ENCODE results near the gene PSG7.
"Not testable (repeated sequence)": the region's sequence is repeated elsewhere in the genome, so short reads cannot be mapped to it uniquely, and the experiment has no call there.

DNA sequence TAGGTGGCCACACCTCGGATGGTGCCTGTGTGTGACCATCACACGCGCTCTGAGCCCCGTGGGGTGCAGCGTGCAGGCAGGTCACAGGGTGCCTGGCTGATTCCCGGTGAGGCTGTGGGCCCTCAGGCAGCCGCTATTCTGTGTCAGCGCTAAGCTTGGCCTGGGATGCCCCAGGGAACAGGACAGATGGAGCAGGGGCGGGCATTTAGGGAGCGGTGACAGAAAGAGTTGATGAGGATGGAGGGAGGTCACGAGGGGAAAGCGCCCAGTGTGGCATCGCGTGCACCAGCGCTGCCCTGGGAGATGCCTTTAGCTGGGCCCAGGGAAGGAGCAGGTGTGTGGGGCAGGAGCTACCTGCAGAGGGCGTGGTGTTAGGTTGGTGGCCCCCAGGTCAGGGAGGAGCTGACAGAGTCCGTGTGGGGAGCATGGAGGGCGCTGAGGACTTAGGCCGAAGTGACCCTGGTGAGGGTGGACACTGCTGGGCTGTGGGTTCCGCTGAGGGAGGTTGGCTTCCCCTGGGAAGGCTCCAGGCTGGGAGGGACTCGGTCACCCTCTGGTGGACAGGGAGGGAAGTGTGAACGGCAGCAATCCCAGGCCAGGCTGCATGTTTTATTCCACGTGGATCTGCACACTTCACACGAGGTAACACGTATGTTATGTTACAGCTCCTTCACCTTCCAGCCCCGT, 17.8 kb downstream of the PSG7 start:
- TF ChIP-seq POLR2A (IDR thresholded peaks at IDR 0.05): not testable (repeated sequence)
- TF ChIP-seq, protein P1, sequence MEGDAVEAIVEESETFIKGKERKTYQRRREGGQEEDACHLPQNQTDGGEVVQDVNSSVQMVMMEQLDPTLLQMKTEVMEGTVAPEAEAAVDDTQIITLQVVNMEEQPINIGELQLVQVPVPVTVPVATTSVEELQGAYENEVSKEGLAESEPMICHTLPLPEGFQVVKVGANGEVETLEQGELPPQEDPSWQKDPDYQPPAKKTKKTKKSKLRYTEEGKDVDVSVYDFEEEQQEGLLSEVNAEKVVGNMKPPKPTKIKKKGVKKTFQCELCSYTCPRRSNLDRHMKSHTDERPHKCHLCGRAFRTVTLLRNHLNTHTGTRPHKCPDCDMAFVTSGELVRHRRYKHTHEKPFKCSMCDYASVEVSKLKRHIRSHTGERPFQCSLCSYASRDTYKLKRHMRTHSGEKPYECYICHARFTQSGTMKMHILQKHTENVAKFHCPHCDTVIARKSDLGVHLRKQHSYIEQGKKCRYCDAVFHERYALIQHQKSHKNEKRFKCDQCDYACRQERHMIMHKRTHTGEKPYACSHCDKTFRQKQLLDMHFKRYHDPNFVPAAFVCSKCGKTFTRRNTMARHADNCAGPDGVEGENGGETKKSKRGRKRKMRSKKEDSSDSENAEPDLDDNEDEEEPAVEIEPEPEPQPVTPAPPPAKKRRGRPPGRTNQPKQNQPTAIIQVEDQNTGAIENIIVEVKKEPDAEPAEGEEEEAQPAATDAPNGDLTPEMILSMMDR (IDR thresholded peaks at IDR 0.05): peak in 1 of 6 experiments; percentile 7

Data from adrenal gland (tissue), 5 donors.